Left lung (tissue), 10 donors: ENCODE results near the gene CCDC73. TPM values are rescaled to one million over a fixed set of nuclear protein-coding genes. Genes with fewer than 3 reads are reported as not detected.
A peak's percentile ranks its signal among the peaks of the same experiment; 100 is the strongest.
"Not testable (repeated sequence)": the region's sequence is repeated elsewhere in the genome, so short reads cannot be mapped to it uniquely, and the experiment has no call there.

Experiments
- ATAC-seq: fragments of 200-7000 bp; cut with Tn5 transposase; one replicate; pipeline ENCODE4 v1.9.1; 2020; ENCODE audit warnings: moderate library complexity
- DNase-seq, 4 donors: peaks; one replicate each; pipeline ENCODE4 v3.0.0-alpha.2; 2013 to 2020
- H3K27ac ChIP-seq, 2 donors: fragments of 200-600 bp; sonication (generic) in 1 of 2; one replicate each; pipeline versions ENCODE4 v1.5.0 to v1.8.0; 2020 to 2021
- H3K27me3 ChIP-seq, 2 donors: fragments of 200-600 bp; sonication (generic) in 1 of 2; one replicate each; pipeline versions ENCODE4 v1.5.0 to v1.8.0; 2020 to 2021
- H3K36me3 ChIP-seq, 2 donors: fragments of 200-600 bp; sonication (generic) in 1 of 2; one replicate each; pipeline versions ENCODE4 v1.5.0 to v1.8.0; 2020 to 2021
- H3K4me1 ChIP-seq, 2 donors: fragments of 200-600 bp; one replicate each; pipeline ENCODE4 v1.8.0; 2021
- H3K4me3 ChIP-seq, 2 donors: fragments of 200-600 bp; sonication (generic) in 1 of 2; one replicate each; pipeline versions ENCODE4 v1.5.0 to v1.8.0; 2020 to 2021; ENCODE audit warnings: mild to moderate bottlenecking in 1 of 2
- H3K9me3 ChIP-seq, 2 donors: fragments of 200-600 bp; sonication (generic) in 1 of 2; one replicate each; pipeline versions ENCODE4 v1.5.0 to v1.8.0; 2020 to 2021
- CTCF ChIP-seq, 2 donors: fragments of 200-600 bp; sonication (generic) in 1 of 2; IDR thresholded peaks; one replicate each; pipeline versions ENCODE4 v1.5.0 to v1.8.0; 2021; ENCODE audit warnings: antibody characterized with exemption in 2 of 2
- intact Hi-C, 2 donors: fragments of 100-400 bp; cut with DNase I; formaldehyde crosslinking; loops; one replicate each; pipeline versions ENCODE4 v1.11.2 to v1.14.2; 2022
- polyA plus RNA-seq, 6 donors: library from polyadenylated mRNA; unstranded; fragments of 120-200 nt; gene quantifications; one replicate each; pipeline ENCODE4 v1.2.1, GENCODE V29; 2013; ENCODE audit not compliant: insufficient read length in 6 of 6
- total RNA-seq, 2 donors: library from RNA; stranded (reverse); fragmentation: NEBNext Ultra II Directional; extraction: Animal tissue kit (Norgen Biotek cat#: 25700); gene quantifications; one replicate each; pipeline ENCODE4 v1.2.1, GENCODE V29; 2021
- donor health status: DM: no; HTN: yes; CAD: no.
- donor health status: DM: no; HTN: no; CAD: no.

CCDC73 gene
- total and polyA plus RNA-seq, 8 donors, result 0.08 to 0.57 (median 0.11) TPM; not detected in 1

GRCh38 chr11:32713496-32713895 is 81.0 kb downstream of the CCDC73 start:
- Histone ChIP-seq H3K36me3 (no peaks in the 10 kb centered on the region), H3K4me3 (no peak overlapping the region), H3K27ac (no peak overlapping the region), H3K9me3 (no peaks in the 10 kb centered on the region), H3K27me3 (no peaks in the 10 kb centered on the region), H3K4me1 (no peaks in the 10 kb centered on the region)
- intact Hi-C loops, result no loop called here
- TF ChIP-seq CTCF (IDR thresholded peaks at IDR 0.05), result no peak
- no peak for ATAC-seq
- no peak for DNase-seq

GRCh38 chr11:32708978-32709377 is 85.5 kb downstream of the CCDC73 start:
- H3K27ac ChIP-seq, DNase-seq, H3K4me3 ChIP-seq, H3K27me3 ChIP-seq, H3K36me3 ChIP-seq, intact Hi-C loops, H3K4me1 ChIP-seq, ATAC-seq: not testable (repeated sequence)
- peaks cover 0 to 14% of the 10 kb centered on the region in 2 donors for H3K9me3 ChIP-seq

- Histone ChIP-seq H3K27me3 (no peaks in the 10 kb centered on the region), H3K4me3 (no peak overlapping the region), H3K9me3 (peaks cover 0 to 14% of the 10 kb centered on the region in 2 donors), H3K36me3 (no peaks in the 10 kb centered on the region), H3K27ac (no peak overlapping the region), H3K4me1 (no peaks in the 10 kb centered on the region)
- TF ChIP-seq CTCF (IDR thresholded peaks at IDR 0.05), result no peak
- ATAC-seq (peak; percentile 71), DNase-seq (no peak)
- intact Hi-C loops, result no loop called here
These were observed 87.3 kb downstream of the CCDC73 start for GRCh38 chr11:32706985-32707741.

- Histone ChIP-seq H3K36me3 (no peaks in the 10 kb centered on the region), H3K27ac (no peak overlapping the region), H3K4me1 (no peaks in the 10 kb centered on the region), H3K27me3 (no peaks in the 10 kb centered on the region), H3K4me3 (no peak overlapping the region), H3K9me3 (peaks cover 0 to 14% of the 10 kb centered on the region in 2 donors)
- ATAC-seq (no peak), DNase-seq (peak in 1 of 4 donors; percentile 44)
- intact Hi-C loops, result no loop called here
- no peak for TF ChIP-seq CTCF (IDR thresholded peaks at IDR 0.05)
These were observed 89.0 kb downstream of the CCDC73 start for GRCh38 chr11:32705309-32706033.

GRCh38 chr11:32704775-32705174 is 89.7 kb downstream of the CCDC73 start:
- Histone ChIP-seq H3K27ac (no peak overlapping the region), H3K9me3 (peaks cover 0 to 14% of the 10 kb centered on the region in 2 donors), H3K4me3 (no peak overlapping the region), H3K36me3 (no peaks in the 10 kb centered on the region), H3K4me1 (no peaks in the 10 kb centered on the region), H3K27me3 (no peaks in the 10 kb centered on the region)
- no peak for ATAC-seq
- DNase-seq, result peak in 1 of 4 donors; percentile 38
- intact Hi-C loops, result no loop called here
- no peak for TF ChIP-seq CTCF (IDR thresholded peaks at IDR 0.05)
